Fibroblast of skin of left quadriceps (primary cell): ENCODE data around the gene TCF20.
A peak's percentile ranks its signal among the peaks of the same experiment; 100 is the strongest.

Experiments used
- DNase-seq, 2 experiments: peaks; one replicate each; pipeline ENCODE4 v3.0.0-alpha.2; 2013; ENCODE audit warnings: low read depth in 2 of 2

Gene TCF20

DNA sequence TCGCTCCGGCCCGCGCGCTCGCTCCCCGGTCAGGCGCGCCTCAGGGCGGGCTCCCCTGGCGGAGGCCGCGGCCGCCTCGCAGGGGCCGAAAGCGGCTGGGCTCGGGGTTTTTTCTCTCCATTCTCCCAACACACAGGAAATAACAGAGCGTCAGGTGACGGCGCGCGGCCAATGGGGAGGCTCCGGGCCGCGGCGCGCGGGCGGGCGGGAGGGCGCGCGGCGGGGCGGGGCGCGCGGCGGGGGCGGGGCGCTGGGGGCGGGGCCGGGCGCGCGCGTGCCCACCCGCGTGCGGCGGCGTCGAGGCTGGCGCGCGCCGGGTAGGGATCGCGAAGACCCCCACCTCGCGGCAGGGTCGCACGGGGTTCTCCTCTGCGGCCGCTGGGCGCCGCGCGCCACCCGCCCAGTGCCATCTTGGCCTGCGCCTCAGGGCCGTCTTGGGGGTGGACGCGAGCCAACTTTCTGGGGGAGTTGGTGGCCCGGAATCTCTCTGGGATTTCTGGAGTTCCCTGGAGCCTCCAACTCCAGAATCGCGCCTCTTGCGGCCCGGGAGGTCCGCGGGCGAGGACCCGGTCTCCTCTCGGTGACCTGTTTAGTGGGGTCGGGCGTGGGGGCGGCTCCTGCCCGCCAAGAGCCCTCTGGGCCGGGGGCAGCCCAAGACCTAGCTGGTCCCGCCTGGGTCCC is at the start of gene TCF20:
Gene TCF20 (minus strand): TSS at position 144 of the 681 bp plus-strand sequence. CDS start 55,348 bp downstream, outside the sequence.
- peak; percentile 51 to 52 for DNase-seq

DNA sequence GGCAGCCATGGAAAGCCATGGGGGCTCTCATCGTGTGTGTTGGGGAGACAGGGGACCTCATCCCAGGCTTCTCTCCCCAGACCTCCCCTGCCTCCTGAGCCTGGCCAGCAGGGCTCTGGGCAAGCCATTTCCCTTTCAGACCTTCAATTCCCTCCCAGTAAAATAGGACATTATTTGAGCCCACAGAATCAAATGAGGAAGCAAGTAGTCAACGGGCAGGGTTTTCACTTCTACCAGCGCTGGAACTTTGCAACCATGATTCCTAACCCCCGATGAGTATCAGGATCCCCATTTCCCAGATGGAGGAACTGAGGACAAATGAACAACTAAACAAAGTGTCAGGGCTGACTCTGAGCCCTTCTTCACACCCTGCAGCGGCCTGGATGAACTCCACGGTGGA is 48.9 kb upstream of the TCF20 start:
- DNase-seq = no peak

DNA sequence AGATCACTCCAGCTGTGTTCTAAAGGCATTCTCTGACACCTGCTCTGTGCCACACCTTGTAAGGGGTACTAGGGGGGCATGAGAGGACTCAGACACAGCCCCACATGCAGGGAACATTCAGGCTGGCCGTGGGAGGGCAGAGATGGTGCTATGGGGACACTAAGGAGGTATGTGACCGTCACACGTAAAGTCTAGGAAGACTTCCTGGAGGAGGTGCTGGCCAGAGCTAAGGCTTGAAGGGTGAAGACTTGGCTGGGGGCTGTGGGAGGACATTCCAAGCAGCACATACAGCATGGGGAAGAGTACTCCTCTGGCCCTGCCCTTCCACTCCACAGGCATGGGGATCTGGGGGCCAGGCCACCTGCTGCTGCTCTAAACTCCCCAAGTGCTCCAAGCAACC is 48.5 kb upstream of the TCF20 start:
- no peak for DNase-seq

DNA sequence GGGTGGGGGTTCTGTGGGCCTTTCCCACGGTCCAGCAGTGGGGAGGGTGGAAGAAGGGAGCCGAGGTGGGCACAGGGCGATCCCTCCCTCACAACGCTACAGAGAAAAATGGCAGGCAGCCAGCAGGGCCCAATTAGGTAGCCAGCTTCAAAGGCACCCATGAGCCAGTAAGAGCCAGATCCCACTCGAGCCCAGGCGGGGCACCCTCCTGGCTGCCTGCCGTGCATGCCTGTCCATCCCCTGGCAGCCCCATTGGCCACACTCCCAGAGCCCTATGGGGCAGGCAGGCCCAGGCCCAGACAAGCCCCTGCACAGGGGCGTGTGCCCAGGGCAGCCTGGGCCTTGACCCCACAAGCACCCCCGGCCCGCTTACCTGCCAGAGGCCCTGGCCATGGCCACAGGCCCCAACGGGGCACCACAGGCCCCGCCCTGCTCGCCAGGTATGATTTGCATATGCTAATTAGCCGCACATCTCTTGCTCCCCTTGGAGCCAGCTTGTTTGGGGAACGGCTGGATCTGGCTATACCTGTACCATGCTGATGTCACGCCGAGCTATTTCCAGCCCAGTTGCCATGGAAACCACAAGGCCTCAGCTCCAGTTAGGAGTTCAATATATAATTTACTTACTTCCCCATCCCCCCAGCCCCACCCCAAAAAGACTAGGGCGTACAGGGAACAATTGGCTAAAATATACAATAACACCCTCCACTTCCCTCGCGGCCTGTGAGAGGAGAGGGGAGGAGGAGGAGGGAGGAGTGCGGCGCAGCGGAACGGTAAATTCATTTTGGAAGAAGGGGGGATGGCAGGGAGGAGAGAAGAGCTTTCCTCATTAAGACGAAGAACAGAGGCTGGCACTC is 47.5 kb upstream of the TCF20 start:
- DNase-seq = no peak

DNA sequence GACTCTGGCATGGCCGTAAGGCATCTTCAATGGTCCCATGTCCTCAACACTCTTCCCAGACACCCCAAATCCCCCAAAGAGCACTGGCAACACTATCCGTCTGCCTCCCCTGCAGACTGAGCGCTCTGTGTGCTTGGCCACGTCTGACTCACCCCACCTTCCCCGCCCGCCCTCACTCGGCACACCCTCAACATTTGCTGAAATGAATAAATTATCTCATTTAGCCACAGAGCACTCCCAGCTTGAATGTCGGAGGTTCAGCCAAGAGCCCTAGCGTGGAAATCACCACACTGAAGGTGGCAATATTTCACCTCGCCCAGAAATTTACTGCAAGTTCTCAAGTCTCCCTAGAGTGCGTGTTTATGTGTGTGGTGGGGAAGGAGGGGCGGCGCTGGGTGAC is 46.6 kb upstream of the TCF20 start:
- peak; percentile 13 to 15 for DNase-seq

DNA sequence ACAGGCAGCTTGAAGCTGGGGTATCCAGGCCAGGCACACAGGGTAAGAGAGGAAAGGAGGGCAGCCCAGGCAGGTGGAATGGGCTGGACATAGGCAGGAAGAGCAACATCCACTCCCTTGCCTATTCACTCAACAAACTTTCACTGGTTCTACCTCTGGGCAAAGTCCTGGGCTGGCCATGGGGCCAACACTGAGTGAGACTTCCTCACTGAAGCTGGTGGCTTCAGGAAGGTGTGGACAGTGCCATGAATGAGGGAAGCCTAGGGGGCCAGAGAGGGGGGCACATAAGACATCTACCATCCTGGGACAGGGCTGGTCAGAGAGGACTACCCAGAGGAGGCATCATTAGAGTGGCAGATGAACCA is 44.9 kb upstream of the TCF20 start:
- no peak for DNase-seq

DNA sequence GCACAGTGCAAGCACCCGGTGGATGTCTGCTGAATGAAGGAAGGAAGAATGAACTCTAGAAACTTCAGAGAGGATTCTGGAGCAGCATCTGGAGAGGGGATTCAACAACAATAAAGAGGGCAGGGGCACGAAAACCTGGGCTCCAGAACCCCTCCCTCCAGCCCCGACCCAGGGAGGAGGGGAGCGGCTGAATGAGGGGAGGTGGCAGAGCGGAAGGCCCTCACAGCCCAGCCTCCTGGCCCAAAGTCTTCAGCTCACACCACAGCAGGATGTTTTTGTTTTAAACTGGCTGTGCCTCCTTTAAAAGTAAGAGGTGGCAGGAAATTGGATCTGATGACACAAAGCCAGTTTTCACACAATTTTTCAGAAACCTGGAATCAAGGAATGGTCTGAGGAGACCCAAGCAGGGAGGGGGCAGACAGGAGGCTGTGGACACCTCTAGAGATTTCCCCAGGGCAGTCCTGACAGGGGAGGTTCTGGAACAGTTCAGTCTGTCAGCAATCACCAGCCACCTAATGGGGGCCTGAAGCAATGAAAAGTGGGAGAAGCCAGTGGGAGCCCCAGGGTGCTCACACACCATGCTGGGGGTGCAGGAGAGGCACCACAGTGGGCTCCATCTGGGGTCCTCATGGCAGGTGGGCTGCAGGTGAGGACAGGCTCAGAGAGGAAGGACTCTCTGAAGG is 44.4 kb upstream of the TCF20 start:
- DNase-seq = no peak

DNA sequence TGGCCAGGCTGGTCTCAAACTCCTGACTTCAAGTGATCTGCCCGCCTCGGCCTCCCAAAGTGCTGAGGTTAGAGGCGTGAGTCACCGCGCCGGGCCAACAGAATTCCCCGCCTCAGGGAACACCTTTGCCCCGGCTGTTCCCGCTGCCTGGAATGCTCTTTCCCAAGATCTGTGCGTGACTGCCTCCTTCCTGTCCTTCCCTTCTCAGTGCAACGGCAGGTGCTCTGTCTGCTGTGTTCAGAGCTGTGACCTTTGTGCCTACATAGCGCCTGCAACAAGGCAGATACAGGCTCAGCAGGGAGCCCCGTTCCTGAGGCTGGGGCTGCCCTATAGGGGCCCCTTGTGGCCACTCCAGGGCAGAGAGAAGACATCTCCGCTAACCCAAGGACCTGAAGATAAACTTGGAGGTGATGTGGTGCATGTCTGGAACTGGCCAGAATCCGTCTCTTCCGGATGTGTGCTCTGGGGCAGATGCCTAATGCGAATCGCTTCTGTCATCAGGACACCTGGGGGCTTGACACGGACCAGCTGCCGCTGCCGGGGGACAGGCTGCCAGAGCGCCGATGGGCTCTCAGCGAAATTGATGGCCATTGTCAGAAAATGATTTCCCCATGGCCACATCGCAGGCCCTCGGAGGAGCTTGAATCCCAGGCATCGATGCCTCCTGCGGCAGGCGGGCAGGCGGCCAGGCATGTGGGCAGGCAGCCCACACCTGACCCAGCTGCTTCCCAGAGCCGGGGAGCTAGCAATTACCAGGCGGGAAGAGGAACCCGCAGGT is 43.5 kb upstream of the TCF20 start:
- no peak for DNase-seq

DNA sequence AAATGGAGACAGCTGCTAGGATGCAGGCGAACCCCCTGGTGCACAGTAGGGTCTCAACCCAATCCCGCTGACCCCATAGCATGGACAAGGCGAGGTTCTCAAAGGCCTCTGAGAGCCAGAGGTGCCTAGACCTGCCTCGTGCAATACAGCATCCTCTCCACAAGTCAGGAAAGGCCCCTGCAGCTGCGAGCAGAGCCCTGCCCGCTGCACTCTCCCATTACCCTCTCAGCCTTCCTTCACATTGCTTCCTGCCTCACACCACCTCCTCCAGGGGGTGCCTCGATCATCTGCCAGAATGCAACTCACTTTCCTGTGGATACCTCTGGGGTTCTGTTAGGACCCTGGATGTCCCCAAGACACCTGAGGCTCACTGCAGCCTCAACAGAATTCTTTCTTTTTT is 42.8 kb upstream of the TCF20 start:
- no peak for DNase-seq

DNA sequence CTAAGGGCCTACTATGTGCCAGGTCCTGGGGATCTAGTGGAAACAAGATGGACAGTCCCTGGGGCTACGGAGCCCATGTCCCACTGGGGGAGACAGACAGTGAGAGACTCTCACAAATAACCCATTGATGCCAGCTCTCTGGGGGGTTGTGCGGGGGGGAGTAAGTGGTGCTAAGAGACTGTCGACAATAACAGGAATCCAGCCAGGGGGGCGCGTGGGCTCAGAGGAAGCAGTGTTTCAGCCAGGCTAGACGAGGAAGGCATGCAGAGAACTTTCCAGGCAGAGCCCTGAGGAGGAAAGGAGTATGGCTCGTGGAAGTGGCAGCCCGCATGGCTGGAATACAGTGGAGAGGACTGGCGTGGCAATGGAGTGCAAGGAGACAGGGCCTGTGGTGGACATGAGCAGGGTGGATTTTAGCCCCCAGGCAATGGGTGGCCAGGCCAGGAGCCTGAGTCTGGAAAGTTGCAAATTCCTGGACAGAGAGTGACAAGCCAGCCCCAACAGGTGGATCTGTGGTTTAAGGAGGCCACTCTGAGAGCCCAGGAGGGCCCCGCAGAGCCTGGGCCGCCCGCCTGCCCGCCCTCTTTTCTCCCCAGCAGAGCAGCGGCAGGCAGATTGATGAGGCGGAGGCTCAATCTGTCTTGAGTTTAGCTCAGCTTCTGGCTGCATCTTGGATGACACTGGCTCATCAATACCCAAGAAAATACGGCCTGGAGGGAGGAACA is 40.0 kb upstream of the TCF20 start:
- DNase-seq = no peak

DNA sequence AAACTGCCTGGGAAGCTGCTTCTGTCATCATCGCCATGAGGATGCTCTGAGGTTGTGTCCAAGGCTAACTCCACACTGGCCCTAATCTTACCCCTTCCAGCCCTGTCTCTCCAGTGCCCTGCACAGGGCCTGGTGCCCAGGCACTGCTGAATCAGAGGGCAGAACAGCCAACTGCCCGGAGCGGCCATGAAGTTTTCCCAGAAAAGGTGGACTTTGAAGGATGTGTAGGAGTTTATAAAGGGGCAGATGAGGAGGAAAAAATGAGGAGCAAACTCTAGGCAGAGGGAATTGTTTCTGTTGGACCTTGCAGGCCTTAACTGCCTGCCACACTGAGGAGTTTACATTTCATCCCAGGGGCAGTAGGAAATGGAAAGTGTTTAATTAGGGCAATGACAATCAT is 39.4 kb upstream of the TCF20 start:
- no peak for DNase-seq

DNA sequence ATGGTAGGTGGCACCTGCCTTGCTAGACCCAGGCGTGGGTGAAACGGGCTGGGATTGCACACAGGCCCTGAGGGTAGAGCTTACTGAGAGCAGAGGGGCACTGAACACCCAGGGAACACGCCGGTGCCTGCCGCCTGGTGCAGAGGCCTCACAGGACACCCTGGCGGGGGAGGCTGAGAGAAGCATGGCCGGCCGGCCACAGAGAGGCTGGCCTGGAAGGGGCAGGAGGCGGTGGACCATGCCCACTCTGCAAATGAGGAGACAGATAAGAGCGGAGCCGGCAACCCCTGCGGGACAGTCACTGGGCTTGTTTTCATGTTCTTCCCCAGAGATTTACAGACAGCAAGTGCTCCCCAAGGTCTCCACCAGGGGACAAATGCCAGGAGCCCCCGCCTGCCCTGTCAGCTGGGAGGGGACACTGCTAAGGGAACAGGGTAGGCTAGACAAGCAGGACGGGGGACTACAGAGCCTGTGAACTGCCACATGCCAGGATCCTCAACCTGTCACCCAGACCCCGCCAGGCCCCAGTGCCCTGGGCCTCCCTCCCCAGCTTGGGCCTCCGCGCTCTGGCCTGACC is 38.5 kb upstream of the TCF20 start:
- DNase-seq = no peak

DNA sequence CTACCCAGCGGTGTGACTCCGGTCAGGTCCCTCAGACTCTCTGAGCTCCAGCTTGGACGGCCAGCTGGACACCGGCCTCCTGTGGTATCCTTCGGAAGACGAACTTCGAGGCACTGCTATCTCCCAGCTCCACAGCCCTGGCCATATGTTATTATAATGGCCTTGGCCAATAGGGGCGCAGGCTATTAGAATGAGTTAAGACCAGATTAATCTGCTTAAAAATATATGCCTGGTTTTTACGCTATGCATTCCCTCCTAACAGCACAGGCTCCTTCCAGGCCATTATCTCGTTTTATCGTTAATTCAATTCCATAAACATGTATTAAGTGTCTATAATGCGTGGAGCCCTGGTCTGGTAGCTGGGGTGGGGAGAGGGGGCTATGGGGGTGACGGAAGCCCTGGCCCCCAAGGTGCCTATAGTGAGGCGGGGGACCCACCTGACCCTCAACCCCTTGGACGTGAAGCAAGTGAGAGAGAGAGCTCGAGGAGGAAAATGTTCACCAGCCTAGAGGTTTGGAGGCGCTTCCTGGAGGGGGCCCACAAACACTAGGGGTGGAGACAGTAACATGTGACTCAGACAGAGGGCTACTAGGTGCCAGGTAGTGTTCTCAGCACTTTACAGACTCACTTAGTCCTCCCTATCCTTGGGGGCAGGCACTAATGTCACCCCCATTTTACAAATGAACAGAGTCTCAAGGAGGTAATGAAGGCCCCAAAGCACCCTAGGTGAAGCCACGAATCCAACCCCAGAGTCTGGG is 37.5 kb upstream of the TCF20 start:
- no peak for DNase-seq

DNA sequence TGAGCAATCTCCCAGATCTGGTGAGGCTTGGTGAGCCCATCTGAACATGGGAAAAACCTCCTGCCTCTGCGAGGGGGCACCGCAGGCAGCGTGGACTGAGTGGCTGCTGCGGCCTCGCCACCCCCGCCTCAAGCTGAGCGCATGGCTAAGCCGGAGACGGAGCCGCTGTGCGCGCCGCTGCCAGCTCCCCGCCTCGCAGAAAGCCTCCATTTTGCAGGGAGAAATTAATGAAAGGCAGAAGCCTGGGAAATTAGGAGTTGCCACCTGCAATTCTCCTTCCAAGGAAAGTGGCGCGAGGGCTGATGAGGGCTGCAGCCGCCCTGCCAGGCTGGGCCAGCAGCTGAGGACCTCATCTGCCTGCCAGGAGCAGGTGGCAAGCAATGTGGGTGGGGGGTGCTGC is 35.6 kb upstream of the TCF20 start:
- no peak for DNase-seq

DNA sequence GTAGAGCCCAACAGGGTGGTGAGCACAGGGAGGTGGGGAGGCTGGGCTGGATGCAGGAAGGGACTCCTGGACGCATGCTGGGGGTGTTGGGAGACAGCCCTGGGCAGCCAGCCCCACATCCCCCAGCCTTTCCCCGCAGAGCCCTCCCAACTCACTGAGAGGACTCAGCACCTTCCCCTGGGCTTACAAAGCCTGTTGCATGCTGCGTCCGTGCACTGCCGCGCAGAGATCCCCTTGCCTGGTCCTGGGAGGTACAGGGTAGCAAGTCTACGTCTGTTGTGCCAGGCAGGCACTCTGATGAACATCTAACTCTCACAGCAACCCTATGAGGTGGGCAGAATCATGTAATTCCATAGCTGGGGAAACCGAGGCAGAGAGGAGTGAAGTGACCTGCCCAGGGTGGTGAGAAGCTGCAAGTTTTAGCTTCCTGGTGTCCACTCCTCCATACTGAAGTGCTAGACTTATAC is 33.9 kb upstream of the TCF20 start:
- DNase-seq = no peak

DNA sequence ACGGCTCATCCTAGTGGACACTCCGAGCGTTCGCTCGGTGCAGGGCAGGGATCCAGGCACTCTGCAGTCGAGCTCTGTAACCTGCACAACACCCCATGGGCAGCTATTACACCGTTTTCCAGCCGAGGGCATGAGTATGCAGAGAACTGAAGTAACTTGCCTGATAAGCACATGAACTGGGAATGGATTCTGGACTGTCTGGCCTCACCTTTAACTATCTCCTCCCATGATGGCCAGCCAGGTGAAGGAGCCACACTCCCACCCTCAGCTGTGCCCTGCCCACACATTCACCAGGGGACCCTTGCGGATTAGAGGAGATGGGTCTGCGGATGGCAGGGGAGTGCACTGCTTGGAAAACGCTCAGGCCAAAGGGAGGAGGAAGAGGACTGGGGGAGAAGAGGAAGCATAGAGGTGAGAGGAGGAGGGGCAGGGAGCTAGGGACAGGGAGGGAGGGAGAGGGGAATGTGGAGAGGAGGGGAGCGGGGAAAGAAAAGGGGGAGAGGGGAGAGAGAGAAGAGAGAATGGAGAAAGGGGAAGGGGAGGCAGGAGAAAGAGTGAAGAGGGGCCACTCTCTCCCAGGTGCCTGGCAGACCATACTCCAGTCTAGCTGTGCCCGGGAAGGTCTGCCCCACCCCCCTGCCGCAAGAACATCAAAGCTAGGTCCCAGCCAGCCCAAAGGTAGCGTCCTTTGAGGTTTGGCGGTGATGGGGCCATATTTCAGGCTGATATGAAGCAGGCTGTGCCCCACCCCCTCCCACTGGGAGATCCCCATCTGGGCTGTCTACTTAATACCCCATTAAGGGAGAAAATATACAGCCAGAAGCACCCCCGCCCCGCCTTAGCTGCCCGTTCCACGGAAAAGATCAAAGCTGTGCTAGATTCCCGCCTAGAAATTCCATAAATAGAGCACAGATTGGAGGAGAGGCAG is 33.2 kb upstream of the TCF20 start:
- no peak for DNase-seq

DNA sequence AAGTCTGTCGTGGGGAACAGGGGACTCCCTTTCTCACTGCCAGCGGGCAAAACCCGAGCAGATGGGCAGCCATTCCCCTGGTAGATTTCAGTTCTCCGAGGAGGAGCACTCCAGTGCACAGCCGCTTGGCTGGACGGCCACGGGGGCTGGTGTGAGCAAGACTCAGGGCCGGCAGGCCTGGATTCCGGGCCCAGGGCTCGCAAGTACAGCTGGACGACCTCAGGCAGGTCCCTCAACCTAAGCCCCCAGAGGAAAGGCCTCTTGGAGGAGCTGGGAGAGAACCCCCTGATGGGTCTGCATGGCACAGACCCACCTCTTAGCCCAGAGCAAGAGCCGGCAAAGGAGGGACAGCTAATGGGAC is 31.3 kb upstream of the TCF20 start:
- no peak for DNase-seq

DNA sequence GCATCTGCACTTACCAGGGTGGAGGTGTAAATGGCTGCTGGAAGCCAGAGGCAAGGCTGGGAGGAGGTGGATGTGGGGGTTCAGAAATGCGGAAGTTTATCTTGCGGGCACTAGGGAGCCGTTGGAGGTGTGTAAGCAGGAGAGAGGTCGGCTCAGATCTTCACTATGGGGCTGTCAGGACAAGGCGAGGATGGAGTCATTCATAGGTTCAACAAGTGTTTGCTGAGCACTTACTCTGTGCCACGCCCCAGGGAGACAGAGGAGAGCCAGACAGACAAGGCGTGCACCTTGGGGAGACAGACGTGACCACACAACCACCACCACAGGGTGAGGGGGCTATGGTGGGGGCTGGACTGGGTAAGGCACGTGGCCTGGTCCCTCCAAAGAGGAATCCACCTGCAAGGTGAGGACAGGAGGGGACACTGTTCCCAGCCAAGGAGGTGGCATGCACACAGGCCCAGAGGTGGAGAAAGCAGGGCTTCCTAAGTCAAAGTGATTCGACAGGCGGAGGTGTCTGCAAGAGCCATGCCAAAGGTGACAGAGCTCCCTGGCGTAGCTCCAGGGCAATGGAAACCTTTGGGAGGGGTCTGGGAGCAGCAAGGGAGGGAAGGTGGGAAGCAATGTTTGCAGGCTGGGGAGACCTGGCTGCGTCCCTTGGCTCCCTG is 30.8 kb upstream of the TCF20 start:
- DNase-seq = no peak
